GM12891 (cell line): ENCODE measurements around the gene CEBPG.

Experiments
- POLR2A ChIP-seq: IDR thresholded peaks from 2 replicates; pipeline ENCODE4 v1.6.1; 2011; ENCODE audit warnings: low read depth, low read length, control low read depth
- POLR2AphosphoS5 ChIP-seq: IDR thresholded peaks from 2 replicates; pipeline ENCODE4 v1.6.1; 2011; ENCODE audit warnings: low read depth, low read length, control low read depth
- SPI1 ChIP-seq: IDR thresholded peaks from 2 replicates; pipeline ENCODE4 v1.6.1; 2011; ENCODE audit warnings: low read depth, low read length, control low read depth
- TAF1 ChIP-seq: IDR thresholded peaks from 2 replicates; pipeline ENCODE4 v1.6.1; 2011; ENCODE audit warnings: low read depth, low read length, control low read depth

- TF ChIP-seq POLR2AphosphoS5: no peak
- TF ChIP-seq TAF1: no peak
- TF ChIP-seq POLR2A: no peak
- TF ChIP-seq SPI1: no peak
Measured at GRCh38 chr19:33413868-33414666, 40.6 kb downstream of the CEBPG start.
